WTC11 (cell line): ENCODE data around the gene GNG2. TPM values are rescaled to one million over a fixed set of nuclear protein-coding genes. Genes with fewer than 3 reads are reported as not detected.

Source experiments
- ATAC-seq: fragments of 200-7000 bp; cut with Tn5 transposase; 2 replicates; pipeline ENCODE4 v1.10.0; 2021; ENCODE audit warnings: mild to moderate bottlenecking, moderate library complexity
- CTCF ChIA-PET: fragments of 300-600 bp; sonication (Branson Sonifier 250); formaldehyde crosslinking; loops from one replicate; lab custom pipeline; 2021; ENCODE audit warnings: antibody characterized with exemption; lab: Charles Lee
- POLR2A ChIA-PET: fragments of 350-600 bp; sonication (Branson Sonifier 250); formaldehyde crosslinking; loops from one replicate; lab custom pipeline; 2021; ENCODE audit warnings: antibody characterized with exemption; lab: Charles Lee
- DNase-seq: peaks from one replicate; pipeline ENCODE4 v3.0.0; 2021; ENCODE audit warnings: low spot score
- H3K27ac Mint-ChIP-seq: 2 replicates; pipeline ENCODE4 v1.8.0; 2021; ENCODE audit warnings: mixed read lengths
- H3K27me3 Mint-ChIP-seq: 2 replicates; pipeline ENCODE4 v1.8.0; 2021; ENCODE audit warnings: low read depth, mild to moderate bottlenecking, moderate library complexity, mixed read lengths
- H3K36me3 Mint-ChIP-seq: 2 replicates; pipeline ENCODE4 v1.8.0; 2021; ENCODE audit warnings: mixed read lengths
- H3K4me1 Mint-ChIP-seq: 2 replicates; pipeline ENCODE4 v1.8.0; 2022; ENCODE audit warnings: mixed read lengths
- H3K4me3 Mint-ChIP-seq: 2 replicates; pipeline ENCODE4 v1.8.0; 2021; ENCODE audit warnings: mild to moderate bottlenecking, moderate library complexity, mixed read lengths
- H3K9me3 Mint-ChIP-seq: 2 replicates; pipeline ENCODE4 v1.8.0; 2021; ENCODE audit warnings: mixed read lengths
- CREB1 ChIP-seq: sonication (generic); formaldehyde crosslinking; IDR thresholded peaks from 2 replicates; pipeline ENCODE4 v1.8.0; 2023; ENCODE audit warnings: mild to moderate bottlenecking, missing genetic modification reagents
- ESRRA ChIP-seq: sonication (generic); formaldehyde crosslinking; IDR thresholded peaks from 2 replicates; pipeline ENCODE4 v1.8.1; 2022; ENCODE audit warnings: mild to moderate bottlenecking, missing genetic modification reagents, borderline replicate concordance
- ETV6 ChIP-seq: sonication (generic); formaldehyde crosslinking; IDR thresholded peaks from 2 replicates; pipeline ENCODE4 v1.8.1; 2022; ENCODE audit warnings: mild to moderate bottlenecking, missing genetic modification reagents
- NFYB ChIP-seq: sonication (generic); formaldehyde crosslinking; conservative IDR thresholded peaks from 2 replicates; pipeline ENCODE4 v1.8.0; 2022; ENCODE audit warnings: low read depth, missing genetic modification reagents
- NR1H2 ChIP-seq: sonication (generic); formaldehyde crosslinking; IDR thresholded peaks from 2 replicates; pipeline ENCODE4 v1.9.0; 2021; ENCODE audit warnings: mild to moderate bottlenecking, moderate library complexity, missing genetic modification reagents
- RELA ChIP-seq: sonication (generic); formaldehyde crosslinking; IDR thresholded peaks from 2 replicates; pipeline ENCODE4 v1.8.1; 2022; ENCODE audit warnings: missing genetic modification reagents, mild to moderate bottlenecking, borderline replicate concordance
- TEAD1 ChIP-seq: sonication (generic); formaldehyde crosslinking; IDR thresholded peaks from 2 replicates; pipeline ENCODE4 v1.8.0; 2022; ENCODE audit warnings: mild to moderate bottlenecking, missing genetic modification reagents
- ZBTB21 ChIP-seq: sonication (generic); formaldehyde crosslinking; IDR thresholded peaks from 2 replicates; pipeline ENCODE4 v1.8.1; 2023; ENCODE audit warnings: mild to moderate bottlenecking, missing genetic modification reagents, borderline replicate concordance
- ZNF138 ChIP-seq: sonication (generic); formaldehyde crosslinking; conservative IDR thresholded peaks from 2 replicates; pipeline ENCODE4 v1.8.1; 2022; ENCODE audit warnings: mild to moderate bottlenecking, moderate library complexity, missing genetic modification reagents
- ZNF232 ChIP-seq: sonication (generic); formaldehyde crosslinking; IDR thresholded peaks from 2 replicates; pipeline ENCODE4 v1.8.0; 2022; ENCODE audit warnings: mild to moderate bottlenecking, missing genetic modification reagents
- ZNF416 ChIP-seq: fragments of 250-450 bp; sonication (Bioruptor Pico); IDR thresholded peaks from 2 replicates; pipeline ENCODE4 v1.9.0; 2021; ENCODE audit warnings: mild to moderate bottlenecking, inconsistent platforms
- total RNA-seq: library from RNA; stranded (reverse); gene quantifications from 3 replicates; pipeline ENCODE4 v1.2.3, GENCODE V29; 2021
- TF ChIP-seq, protein P1 (sequence below): fragments of 250-450 bp; sonication (Bioruptor Pico); IDR thresholded peaks from 2 replicates; pipeline ENCODE4 v1.9.0; 2021; ENCODE audit warnings: mild to moderate bottlenecking
- TF ChIP-seq, protein P2 (sequence below): fragments of 250-450 bp; sonication (Bioruptor Pico); IDR thresholded peaks from 2 replicates; pipeline ENCODE4 v1.9.0; 2021; ENCODE audit warnings: mild to moderate bottlenecking
- TF ChIP-seq, protein P3 (sequence below): sonication (generic); formaldehyde crosslinking; IDR thresholded peaks from 2 replicates; pipeline ENCODE4 v1.8.0; 2022; ENCODE audit warnings: mild to moderate bottlenecking, missing genetic modification reagents
- TF ChIP-seq, protein P4 (sequence below): sonication (generic); formaldehyde crosslinking; IDR thresholded peaks from 2 replicates; pipeline ENCODE4 v1.8.0; 2023; ENCODE audit warnings: missing genetic modification reagents
- TF ChIP-seq, protein P5 (sequence below): fragments of 250-450 bp; sonication (Bioruptor Pico); conservative IDR thresholded peaks from 2 replicates; pipeline ENCODE4 v1.9.0; 2021; ENCODE audit warnings: mild to moderate bottlenecking
- TF ChIP-seq, protein P6 (sequence below): fragments of 200-600 bp; IDR thresholded peaks from 2 replicates; pipeline ENCODE4 v1.8.0; 2022; ENCODE audit warnings: antibody characterized with exemption
- TF ChIP-seq, protein P7 (sequence below): sonication (generic); formaldehyde crosslinking; IDR thresholded peaks from 2 replicates; pipeline ENCODE4 v1.8.1; 2023; ENCODE audit warnings: mild to moderate bottlenecking, missing genetic modification reagents, moderate library complexity
- TF ChIP-seq, protein P8 (sequence below): sonication (generic); formaldehyde crosslinking; IDR thresholded peaks from 2 replicates; pipeline ENCODE4 v1.8.1; 2022; ENCODE audit warnings: low read depth, missing genetic modification reagents, borderline replicate concordance

Gene GNG2
- total RNA-seq, 1 experiment from 2014 or later, result 10.7 TPM

DNA sequence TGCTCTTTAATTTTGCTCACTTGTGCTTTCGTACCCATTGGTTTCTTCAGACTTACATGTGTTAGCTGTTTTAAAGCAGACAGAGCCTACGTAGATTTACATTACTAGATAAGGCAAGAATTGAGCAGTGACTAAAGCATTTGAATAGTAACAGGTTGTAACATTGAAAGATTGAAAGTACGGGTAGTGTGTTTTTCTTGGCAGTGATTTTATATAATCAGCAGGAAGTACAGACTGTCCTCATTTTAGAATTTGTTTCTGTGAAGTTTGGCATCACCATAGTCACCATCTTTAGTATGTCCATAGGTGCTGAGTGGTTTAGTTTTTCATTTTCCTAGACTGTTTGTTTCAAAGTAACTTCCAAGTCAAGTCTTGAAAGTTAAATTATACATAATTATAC is 142.9 kb downstream of the GNG2 start:
- ChIA-PET CTCF (no interaction called here), POLR2A (no interaction called here)
- Mint-ChIP-seq H3K9me3 (no peaks in the 10 kb centered on the region), H3K27ac (no peak overlapping the region), H3K27me3 (no peaks in the 10 kb centered on the region), H3K36me3 (peaks cover 82% of the 10 kb centered on the region), H3K4me3 (no peak overlapping the region), H3K4me1 (no peaks in the 10 kb centered on the region)
- ATAC-seq, result no peak
- DNase-seq, result no peak
- TF ChIP-seq, protein P1, sequence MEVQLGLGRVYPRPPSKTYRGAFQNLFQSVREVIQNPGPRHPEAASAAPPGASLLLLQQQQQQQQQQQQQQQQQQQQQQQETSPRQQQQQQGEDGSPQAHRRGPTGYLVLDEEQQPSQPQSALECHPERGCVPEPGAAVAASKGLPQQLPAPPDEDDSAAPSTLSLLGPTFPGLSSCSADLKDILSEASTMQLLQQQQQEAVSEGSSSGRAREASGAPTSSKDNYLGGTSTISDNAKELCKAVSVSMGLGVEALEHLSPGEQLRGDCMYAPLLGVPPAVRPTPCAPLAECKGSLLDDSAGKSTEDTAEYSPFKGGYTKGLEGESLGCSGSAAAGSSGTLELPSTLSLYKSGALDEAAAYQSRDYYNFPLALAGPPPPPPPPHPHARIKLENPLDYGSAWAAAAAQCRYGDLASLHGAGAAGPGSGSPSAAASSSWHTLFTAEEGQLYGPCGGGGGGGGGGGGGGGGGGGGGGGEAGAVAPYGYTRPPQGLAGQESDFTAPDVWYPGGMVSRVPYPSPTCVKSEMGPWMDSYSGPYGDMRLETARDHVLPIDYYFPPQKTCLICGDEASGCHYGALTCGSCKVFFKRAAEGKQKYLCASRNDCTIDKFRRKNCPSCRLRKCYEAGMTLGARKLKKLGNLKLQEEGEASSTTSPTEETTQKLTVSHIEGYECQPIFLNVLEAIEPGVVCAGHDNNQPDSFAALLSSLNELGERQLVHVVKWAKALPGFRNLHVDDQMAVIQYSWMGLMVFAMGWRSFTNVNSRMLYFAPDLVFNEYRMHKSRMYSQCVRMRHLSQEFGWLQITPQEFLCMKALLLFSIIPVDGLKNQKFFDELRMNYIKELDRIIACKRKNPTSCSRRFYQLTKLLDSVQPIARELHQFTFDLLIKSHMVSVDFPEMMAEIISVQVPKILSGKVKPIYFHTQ (CRISPR knock-in tag), result no peak
- TF ChIP-seq ZNF416, result no peak
- TF ChIP-seq ZBTB21 (CRISPR knock-in tag), result no peak
- TF ChIP-seq ZNF138 (CRISPR knock-in tag), result no peak
- TF ChIP-seq, protein P2, sequence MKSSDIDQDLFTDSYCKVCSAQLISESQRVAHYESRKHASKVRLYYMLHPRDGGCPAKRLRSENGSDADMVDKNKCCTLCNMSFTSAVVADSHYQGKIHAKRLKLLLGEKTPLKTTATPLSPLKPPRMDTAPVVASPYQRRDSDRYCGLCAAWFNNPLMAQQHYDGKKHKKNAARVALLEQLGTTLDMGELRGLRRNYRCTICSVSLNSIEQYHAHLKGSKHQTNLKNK (CRISPR knock-in tag), result no peak
- TF ChIP-seq RELA (CRISPR knock-in tag), result no peak
- no peak for TF ChIP-seq NR1H2 (CRISPR knock-in tag)

DNA sequence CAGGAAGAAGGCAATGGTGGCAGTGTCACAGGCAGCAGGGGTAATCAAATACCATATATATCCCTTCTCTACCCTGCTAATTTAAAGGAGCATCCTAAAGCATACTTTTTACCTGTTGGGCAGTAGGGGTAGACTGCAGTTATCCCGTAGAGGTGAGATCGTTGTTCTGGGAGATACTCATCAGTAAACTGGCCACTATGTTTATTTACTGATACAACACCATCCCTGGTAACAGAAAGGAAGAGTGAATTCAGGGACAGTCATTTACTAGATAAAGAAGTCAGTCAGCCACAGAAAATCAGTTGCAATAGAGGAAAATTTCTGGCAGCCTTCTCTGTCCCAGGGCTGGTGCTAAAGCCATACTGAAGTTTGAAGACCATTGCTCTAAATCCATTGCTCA is 145.2 kb downstream of the GNG2 start:
- no peak overlapping the region for H3K27ac Mint-ChIP-seq
- H3K27me3 Mint-ChIP-seq, result no peaks in the 10 kb centered on the region
- TF ChIP-seq ETV6 (CRISPR knock-in tag) (no peak), NR1H2 (CRISPR knock-in tag) (no peak), CREB1 (CRISPR knock-in tag) (no peak), ZNF232 (CRISPR knock-in tag) (no peak), NFYB (CRISPR knock-in tag) (no peak), ESRRA (no peak), TEAD1 (CRISPR knock-in tag) (no peak)
- TF ChIP-seq, protein P3, sequence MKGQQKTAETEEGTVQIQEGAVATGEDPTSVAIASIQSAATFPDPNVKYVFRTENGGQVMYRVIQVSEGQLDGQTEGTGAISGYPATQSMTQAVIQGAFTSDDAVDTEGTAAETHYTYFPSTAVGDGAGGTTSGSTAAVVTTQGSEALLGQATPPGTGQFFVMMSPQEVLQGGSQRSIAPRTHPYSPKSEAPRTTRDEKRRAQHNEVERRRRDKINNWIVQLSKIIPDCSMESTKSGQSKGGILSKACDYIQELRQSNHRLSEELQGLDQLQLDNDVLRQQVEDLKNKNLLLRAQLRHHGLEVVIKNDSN (CRISPR knock-in tag), result no peak
- TF ChIP-seq, protein P4, sequence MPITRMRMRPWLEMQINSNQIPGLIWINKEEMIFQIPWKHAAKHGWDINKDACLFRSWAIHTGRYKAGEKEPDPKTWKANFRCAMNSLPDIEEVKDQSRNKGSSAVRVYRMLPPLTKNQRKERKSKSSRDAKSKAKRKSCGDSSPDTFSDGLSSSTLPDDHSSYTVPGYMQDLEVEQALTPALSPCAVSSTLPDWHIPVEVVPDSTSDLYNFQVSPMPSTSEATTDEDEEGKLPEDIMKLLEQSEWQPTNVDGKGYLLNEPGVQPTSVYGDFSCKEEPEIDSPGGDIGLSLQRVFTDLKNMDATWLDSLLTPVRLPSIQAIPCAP (CRISPR knock-in tag), result no peak
- TF ChIP-seq, protein P2 (CRISPR knock-in tag), result no peak
- TF ChIP-seq, protein P5, sequence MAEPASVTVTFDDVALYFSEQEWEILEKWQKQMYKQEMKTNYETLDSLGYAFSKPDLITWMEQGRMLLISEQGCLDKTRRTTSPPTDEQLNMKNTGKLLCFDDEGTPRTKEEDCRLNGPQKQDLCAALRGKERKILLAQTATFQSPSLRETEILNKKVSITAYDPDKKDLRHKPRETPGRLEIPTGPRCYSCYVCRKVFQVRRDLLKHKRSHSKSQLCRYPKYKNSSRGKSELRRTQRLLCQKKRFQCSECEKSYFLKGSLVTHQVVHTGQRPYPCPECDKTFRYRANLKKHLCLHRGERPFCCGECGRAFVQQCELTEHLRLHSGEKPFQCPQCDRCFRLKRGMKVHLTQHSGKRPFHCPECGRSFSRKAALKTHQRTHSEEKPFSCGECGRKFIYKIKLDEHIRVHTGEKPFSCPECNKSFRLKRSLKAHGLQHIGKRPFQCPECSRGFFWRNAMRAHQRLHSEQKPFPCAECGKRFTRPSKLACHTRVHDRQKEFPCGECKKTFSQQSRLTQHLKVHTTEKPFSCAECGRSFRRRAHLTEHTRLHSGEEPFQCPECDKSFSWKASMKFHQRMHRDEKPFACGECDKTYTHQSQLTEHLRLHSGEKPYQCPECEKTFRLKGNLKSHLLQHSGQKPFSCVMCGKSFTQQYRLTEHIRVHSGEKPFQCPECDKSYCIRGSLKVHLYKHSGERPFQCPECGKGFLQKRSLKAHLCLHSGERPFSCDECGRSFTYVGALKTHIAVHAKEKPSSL, result no peak
- TF ChIP-seq, protein P1 (CRISPR knock-in tag), result no peak
- TF ChIP-seq, protein P6, sequence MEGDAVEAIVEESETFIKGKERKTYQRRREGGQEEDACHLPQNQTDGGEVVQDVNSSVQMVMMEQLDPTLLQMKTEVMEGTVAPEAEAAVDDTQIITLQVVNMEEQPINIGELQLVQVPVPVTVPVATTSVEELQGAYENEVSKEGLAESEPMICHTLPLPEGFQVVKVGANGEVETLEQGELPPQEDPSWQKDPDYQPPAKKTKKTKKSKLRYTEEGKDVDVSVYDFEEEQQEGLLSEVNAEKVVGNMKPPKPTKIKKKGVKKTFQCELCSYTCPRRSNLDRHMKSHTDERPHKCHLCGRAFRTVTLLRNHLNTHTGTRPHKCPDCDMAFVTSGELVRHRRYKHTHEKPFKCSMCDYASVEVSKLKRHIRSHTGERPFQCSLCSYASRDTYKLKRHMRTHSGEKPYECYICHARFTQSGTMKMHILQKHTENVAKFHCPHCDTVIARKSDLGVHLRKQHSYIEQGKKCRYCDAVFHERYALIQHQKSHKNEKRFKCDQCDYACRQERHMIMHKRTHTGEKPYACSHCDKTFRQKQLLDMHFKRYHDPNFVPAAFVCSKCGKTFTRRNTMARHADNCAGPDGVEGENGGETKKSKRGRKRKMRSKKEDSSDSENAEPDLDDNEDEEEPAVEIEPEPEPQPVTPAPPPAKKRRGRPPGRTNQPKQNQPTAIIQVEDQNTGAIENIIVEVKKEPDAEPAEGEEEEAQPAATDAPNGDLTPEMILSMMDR, result no peak
- TF ChIP-seq, protein P7, sequence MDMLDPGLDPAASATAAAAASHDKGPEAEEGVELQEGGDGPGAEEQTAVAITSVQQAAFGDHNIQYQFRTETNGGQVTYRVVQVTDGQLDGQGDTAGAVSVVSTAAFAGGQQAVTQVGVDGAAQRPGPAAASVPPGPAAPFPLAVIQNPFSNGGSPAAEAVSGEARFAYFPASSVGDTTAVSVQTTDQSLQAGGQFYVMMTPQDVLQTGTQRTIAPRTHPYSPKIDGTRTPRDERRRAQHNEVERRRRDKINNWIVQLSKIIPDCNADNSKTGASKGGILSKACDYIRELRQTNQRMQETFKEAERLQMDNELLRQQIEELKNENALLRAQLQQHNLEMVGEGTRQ (CRISPR knock-in tag), result no peak
- TF ChIP-seq, protein P8, sequence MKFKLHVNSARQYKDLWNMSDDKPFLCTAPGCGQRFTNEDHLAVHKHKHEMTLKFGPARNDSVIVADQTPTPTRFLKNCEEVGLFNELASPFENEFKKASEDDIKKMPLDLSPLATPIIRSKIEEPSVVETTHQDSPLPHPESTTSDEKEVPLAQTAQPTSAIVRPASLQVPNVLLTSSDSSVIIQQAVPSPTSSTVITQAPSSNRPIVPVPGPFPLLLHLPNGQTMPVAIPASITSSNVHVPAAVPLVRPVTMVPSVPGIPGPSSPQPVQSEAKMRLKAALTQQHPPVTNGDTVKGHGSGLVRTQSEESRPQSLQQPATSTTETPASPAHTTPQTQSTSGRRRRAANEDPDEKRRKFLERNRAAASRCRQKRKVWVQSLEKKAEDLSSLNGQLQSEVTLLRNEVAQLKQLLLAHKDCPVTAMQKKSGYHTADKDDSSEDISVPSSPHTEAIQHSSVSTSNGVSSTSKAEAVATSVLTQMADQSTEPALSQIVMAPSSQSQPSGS (CRISPR knock-in tag), result no peak
- TF ChIP-seq, all 79 proteins: peak for 0
- no peaks in the 10 kb centered on the region for H3K4me1 Mint-ChIP-seq
- ChIA-PET CTCF (interaction anchor here (1.1 to 1.8 kb wide), 2 partner anchors 10 to 230 kb away, joined by 3 to 9 read pairs; no protein-coding TSS in a partner anchor), POLR2A (no interaction called here)
- DNase-seq, result no peak
- H3K4me3 Mint-ChIP-seq, result no peak overlapping the region
- no peak for ATAC-seq
- peaks cover 81% of the 10 kb centered on the region for H3K36me3 Mint-ChIP-seq
- H3K9me3 Mint-ChIP-seq, result no peaks in the 10 kb centered on the region
